ENCODE results near the gene TRIM63.

GRCh38 chr1:26043765-26044164 is 23.7 kb downstream of the TRIM63 start:
- TF ChIP-seq, protein P1, sequence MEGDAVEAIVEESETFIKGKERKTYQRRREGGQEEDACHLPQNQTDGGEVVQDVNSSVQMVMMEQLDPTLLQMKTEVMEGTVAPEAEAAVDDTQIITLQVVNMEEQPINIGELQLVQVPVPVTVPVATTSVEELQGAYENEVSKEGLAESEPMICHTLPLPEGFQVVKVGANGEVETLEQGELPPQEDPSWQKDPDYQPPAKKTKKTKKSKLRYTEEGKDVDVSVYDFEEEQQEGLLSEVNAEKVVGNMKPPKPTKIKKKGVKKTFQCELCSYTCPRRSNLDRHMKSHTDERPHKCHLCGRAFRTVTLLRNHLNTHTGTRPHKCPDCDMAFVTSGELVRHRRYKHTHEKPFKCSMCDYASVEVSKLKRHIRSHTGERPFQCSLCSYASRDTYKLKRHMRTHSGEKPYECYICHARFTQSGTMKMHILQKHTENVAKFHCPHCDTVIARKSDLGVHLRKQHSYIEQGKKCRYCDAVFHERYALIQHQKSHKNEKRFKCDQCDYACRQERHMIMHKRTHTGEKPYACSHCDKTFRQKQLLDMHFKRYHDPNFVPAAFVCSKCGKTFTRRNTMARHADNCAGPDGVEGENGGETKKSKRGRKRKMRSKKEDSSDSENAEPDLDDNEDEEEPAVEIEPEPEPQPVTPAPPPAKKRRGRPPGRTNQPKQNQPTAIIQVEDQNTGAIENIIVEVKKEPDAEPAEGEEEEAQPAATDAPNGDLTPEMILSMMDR (IDR thresholded peaks at IDR 0.05), result no peak
- TF ChIP-seq POLR2A (IDR thresholded peaks at IDR 0.05), result no peak
